ENCODE data around the gene GPR161.

GPR161 gene

DNA sequence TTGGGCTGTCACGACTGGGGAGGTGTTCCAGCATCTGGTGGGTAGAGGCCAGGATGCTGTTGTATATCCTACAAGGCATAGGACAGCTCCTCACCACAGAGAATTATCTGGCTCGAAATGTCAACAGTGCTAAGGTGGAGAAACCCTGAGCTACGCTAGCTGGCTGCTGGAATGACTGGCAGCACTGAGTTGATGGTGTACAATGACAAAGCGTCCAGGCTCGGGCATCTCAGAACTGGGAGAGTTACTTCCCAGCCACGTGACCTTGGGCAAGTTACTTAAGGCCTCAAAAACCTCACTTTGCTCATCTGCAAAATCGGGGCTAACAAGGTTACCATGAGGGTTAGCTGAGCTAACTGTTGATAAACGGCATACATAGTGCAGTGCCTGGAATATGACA, 35.4 kb downstream of the GPR161 start:
- Histone ChIP-seq H3K9me3 (replicated peaks; ENCODE audit: low read length) (no peaks in the 10 kb centered on the region), H3K4me1 (ENCODE audit: control insufficient read depth, insufficient read depth, low read length) (no peaks in the 10 kb centered on the region), H3K9ac (ENCODE audit: low read depth, low read length) (no peak overlapping the region), H3K4me3 (ENCODE audit: low read length) (no peak overlapping the region), H3K4me2 (ENCODE audit: low read length) (no peak overlapping the region), H3K36me3 (ENCODE audit: insufficient read depth, low read length) (peaks cover 18% of the 10 kb centered on the region), H3K27me3 (ENCODE audit: control insufficient read depth, insufficient read depth, low read length) (no peaks in the 10 kb centered on the region)

DNA sequence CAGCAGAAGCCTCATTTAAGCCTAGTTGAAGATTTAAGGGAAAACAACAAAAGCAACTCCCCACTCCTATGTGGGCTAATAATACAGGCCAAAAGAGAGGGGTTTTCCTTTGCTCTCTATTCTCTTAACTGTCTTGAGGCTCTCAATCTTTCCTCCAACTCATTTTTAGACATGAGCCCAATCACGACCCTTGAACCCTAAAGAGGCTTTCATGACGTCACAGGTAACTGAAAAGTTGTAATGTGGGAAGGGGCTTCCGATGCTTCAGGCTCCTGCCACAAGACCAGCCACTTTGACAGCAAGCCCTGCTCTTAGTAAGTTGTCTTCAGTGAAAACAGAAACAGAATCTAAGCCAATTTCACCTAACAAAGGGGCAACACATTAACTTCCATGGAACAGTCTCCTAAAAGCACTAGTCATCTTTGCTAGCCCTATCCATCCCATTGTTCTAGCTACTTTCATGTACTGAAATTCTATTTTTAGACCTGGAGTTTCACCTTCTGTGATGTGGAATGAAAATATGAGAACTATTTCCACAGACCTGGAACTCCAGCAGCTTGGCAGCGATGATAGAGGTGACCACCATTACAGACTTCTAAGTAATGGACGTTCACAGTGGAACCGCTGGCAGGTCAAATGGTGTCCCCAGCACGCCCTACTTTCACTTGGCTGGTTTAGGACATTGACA, 36.3 kb downstream of the GPR161 start:
- Histone ChIP-seq H3K4me3 (ENCODE audit: low read length) (no peak overlapping the region), H3K9ac (ENCODE audit: low read depth, low read length) (no peak overlapping the region), H3K4me2 (ENCODE audit: low read length) (no peak overlapping the region), H3K36me3 (ENCODE audit: insufficient read depth, low read length) (peaks cover 20% of the 10 kb centered on the region), H3K9me3 (replicated peaks; ENCODE audit: low read length) (no peaks in the 10 kb centered on the region), H3K27me3 (ENCODE audit: control insufficient read depth, insufficient read depth, low read length) (no peaks in the 10 kb centered on the region), H3K4me1 (ENCODE audit: control insufficient read depth, insufficient read depth, low read length) (no peaks in the 10 kb centered on the region)

DNA sequence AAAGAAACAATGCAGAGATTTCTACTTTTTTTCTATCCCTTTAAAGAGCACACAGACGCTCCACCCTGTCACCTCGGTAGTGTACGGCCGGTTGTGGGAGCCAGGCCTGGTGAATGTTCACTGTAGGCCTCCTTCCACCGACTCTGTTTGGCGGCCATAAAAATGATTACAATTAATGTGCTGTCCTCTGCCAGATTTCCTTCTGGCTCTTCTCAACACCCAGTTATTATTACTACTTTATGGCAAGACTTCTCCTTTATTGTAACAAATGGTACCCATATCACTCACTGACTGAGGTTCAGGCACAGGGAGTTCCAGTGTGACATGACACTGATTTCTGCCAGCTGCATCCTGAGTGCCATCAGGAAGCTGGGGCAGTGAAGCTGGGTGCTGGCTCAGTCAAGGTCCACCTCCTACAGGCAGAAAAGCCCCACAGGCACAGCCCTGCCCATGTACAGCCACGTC, 37.4 kb downstream of the GPR161 start:
- Histone ChIP-seq H3K9me3 (replicated peaks; ENCODE audit: low read length) (no peaks in the 10 kb centered on the region), H3K4me1 (ENCODE audit: control insufficient read depth, insufficient read depth, low read length) (no peaks in the 10 kb centered on the region), H3K4me2 (ENCODE audit: low read length) (no peak overlapping the region), H3K27me3 (ENCODE audit: control insufficient read depth, insufficient read depth, low read length) (no peaks in the 10 kb centered on the region), H3K4me3 (ENCODE audit: low read length) (no peak overlapping the region), H3K9ac (ENCODE audit: low read depth, low read length) (no peak overlapping the region), H3K36me3 (ENCODE audit: insufficient read depth, low read length) (peaks cover 16% of the 10 kb centered on the region)

- H3K4me2 ChIP-seq (ENCODE audit: low read length), result no peak overlapping the region
- no peaks in the 10 kb centered on the region for H3K9me3 ChIP-seq (replicated peaks; ENCODE audit: low read length)
- no peaks in the 10 kb centered on the region for H3K27me3 ChIP-seq (ENCODE audit: control insufficient read depth, insufficient read depth, low read length)
- H3K36me3 ChIP-seq (ENCODE audit: insufficient read depth, low read length), result peaks cover 13% of the 10 kb centered on the region
- H3K4me3 ChIP-seq (ENCODE audit: low read length), result no peak overlapping the region
- H3K4me1 ChIP-seq (ENCODE audit: control insufficient read depth, insufficient read depth, low read length), result no peaks in the 10 kb centered on the region
- no peak overlapping the region for H3K9ac ChIP-seq (ENCODE audit: low read depth, low read length)
Measured at GRCh38 chr1:168098534-168099320, 38.0 kb downstream of the GPR161 start.

DNA sequence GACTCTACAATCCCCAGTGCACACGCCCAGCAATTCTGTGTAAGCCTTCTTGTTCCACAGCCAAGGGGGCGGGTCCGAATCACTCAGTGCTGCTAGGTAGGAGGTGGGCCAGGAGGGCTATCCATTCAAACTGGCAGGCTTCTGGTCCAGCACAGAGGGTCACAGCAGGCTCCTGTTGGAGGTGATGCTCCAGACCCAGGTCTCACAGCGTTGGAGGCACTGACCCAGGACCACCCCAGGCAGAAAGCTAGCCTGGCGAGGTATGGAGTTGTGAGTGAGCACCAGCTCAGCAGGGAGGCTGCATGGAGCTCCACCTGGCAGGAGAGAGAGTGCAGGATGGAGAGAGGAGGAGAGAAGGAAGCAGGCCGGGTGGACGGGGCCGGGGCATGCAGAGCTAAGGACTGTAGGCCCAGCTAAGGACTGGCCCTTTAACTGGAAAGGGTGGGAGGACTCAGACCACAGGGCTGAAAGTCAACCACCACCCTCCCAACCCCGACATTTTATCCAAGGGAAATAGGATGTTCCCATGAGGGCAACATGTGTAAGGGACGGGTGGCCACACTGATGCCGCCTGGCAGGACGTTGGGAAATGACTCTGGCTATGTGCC, 38.7 kb downstream of the GPR161 start:
- H3K9me3 ChIP-seq (replicated peaks; ENCODE audit: low read length), result no peaks in the 10 kb centered on the region
- no peaks in the 10 kb centered on the region for H3K27me3 ChIP-seq (ENCODE audit: control insufficient read depth, insufficient read depth, low read length)
- H3K9ac ChIP-seq (ENCODE audit: low read depth, low read length), result no peak overlapping the region
- no peaks in the 10 kb centered on the region for H3K4me1 ChIP-seq (ENCODE audit: control insufficient read depth, insufficient read depth, low read length)
- peaks cover 13% of the 10 kb centered on the region for H3K36me3 ChIP-seq (ENCODE audit: insufficient read depth, low read length)
- no peak overlapping the region for H3K4me2 ChIP-seq (ENCODE audit: low read length)
- H3K4me3 ChIP-seq (ENCODE audit: low read length), result no peak overlapping the region

- no peak overlapping the region for H3K9ac ChIP-seq (ENCODE audit: low read depth, low read length)
- no peaks in the 10 kb centered on the region for H3K9me3 ChIP-seq (replicated peaks; ENCODE audit: low read length)
- peaks cover 13% of the 10 kb centered on the region for H3K36me3 ChIP-seq (ENCODE audit: insufficient read depth, low read length)
- H3K27me3 ChIP-seq (ENCODE audit: control insufficient read depth, insufficient read depth, low read length), result no peaks in the 10 kb centered on the region
- H3K4me2 ChIP-seq (ENCODE audit: low read length), result no peak overlapping the region
- H3K4me3 ChIP-seq (ENCODE audit: low read length), result no peak overlapping the region
- H3K4me1 ChIP-seq (ENCODE audit: control insufficient read depth, insufficient read depth, low read length), result no peaks in the 10 kb centered on the region
Measured at GRCh38 chr1:168096296-168097165, 40.2 kb downstream of the GPR161 start.

DNA sequence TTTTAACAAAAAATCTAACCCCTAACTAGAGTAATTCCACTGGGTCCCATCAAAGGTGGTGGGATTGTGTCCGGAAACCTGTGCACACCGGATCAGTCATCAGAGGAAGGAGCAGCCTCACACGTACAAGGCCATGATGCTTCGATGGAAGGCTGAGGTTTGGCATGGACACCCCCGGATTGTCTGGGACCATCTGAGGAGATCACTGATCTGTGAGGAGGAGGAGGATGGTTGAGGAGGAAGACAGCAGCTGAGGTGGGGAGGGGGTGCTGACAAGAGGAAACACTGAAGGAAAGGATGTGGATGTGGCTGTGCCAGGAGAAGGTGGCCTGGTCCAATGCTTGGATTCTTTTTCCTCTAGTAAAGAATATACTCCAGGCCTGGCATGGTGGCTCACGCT, 41.3 kb downstream of the GPR161 start:
- Histone ChIP-seq H3K9me3 (replicated peaks; ENCODE audit: low read length) (no peaks in the 10 kb centered on the region), H3K9ac (ENCODE audit: low read depth, low read length) (no peak overlapping the region), H3K4me1 (ENCODE audit: control insufficient read depth, insufficient read depth, low read length) (no peaks in the 10 kb centered on the region), H3K4me2 (ENCODE audit: low read length) (no peak overlapping the region), H3K36me3 (ENCODE audit: insufficient read depth, low read length) (peaks cover 13% of the 10 kb centered on the region), H3K27me3 (ENCODE audit: control insufficient read depth, insufficient read depth, low read length) (no peaks in the 10 kb centered on the region), H3K4me3 (ENCODE audit: low read length) (no peak overlapping the region)

GRCh38 chr1:168093616-168094015, 43.1 kb downstream of the GPR161 start:
- H3K4me2 ChIP-seq (ENCODE audit: low read length), result no peak overlapping the region
- no peaks in the 10 kb centered on the region for H3K9me3 ChIP-seq (replicated peaks; ENCODE audit: low read length)
- no peaks in the 10 kb centered on the region for H3K27me3 ChIP-seq (ENCODE audit: control insufficient read depth, insufficient read depth, low read length)
- peaks cover 12% of the 10 kb centered on the region for H3K36me3 ChIP-seq (ENCODE audit: insufficient read depth, low read length)
- H3K4me1 ChIP-seq (ENCODE audit: control insufficient read depth, insufficient read depth, low read length), result peaks cover 7% of the 10 kb centered on the region
- H3K9ac ChIP-seq (ENCODE audit: low read depth, low read length), result no peak overlapping the region
- H3K4me3 ChIP-seq (ENCODE audit: low read length), result no peak overlapping the region

GRCh38 chr1:168092566-168093355, 44.0 kb downstream of the GPR161 start:
- Histone ChIP-seq H3K9me3 (replicated peaks; ENCODE audit: low read length) (no peaks in the 10 kb centered on the region), H3K9ac (ENCODE audit: low read depth, low read length) (no peak overlapping the region), H3K4me3 (ENCODE audit: low read length) (no peak overlapping the region), H3K4me2 (ENCODE audit: low read length) (no peak overlapping the region), H3K27me3 (ENCODE audit: control insufficient read depth, insufficient read depth, low read length) (no peaks in the 10 kb centered on the region), H3K4me1 (ENCODE audit: control insufficient read depth, insufficient read depth, low read length) (peaks cover 7% of the 10 kb centered on the region), H3K36me3 (ENCODE audit: insufficient read depth, low read length) (peaks cover 11% of the 10 kb centered on the region)

DNA sequence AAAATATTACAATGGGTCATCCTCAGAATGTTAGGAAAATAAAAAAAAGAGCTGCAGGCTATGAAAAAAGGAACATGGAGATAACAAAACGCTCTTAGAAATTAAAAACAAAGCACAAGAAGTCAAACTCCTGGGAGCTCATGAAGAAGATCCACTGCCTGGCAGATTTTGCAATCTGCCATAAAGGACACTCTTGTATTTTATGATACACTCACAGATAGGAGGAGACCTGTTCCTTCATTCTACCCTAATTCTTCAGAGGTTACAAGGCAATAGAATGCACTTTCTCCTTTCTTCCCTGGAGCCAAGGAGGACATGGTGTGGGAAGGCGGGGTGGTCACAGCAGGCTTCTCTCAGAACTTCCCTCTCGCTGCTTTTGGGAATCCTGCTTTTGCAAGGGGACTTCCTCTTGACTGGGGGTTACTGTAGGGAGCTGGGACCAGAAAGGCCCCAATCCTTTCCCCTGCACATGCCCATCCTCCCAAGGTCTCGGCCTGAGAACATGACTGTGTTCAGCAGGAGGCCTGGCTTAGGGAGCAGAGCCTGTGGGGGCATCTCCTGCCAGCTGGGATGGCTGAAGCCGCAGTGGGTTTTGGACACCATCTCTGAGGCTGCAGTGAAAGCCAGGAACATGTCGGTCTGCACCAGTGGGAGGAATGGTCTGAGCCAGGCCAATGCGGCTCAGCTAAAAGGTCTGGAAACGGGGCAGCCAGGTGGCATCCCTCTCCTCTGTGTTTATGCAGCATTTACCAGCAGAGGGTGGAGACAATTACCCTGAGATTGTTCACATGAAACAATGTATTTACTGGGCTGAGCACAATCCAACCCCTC, 44.8 kb downstream of the GPR161 start:
- no peak overlapping the region for H3K4me3 ChIP-seq (ENCODE audit: low read length)
- H3K4me1 ChIP-seq (ENCODE audit: control insufficient read depth, insufficient read depth, low read length), result peaks cover 7% of the 10 kb centered on the region
- no peaks in the 10 kb centered on the region for H3K9me3 ChIP-seq (replicated peaks; ENCODE audit: low read length)
- no peaks in the 10 kb centered on the region for H3K27me3 ChIP-seq (ENCODE audit: control insufficient read depth, insufficient read depth, low read length)
- H3K36me3 ChIP-seq (ENCODE audit: insufficient read depth, low read length), result peaks cover 8% of the 10 kb centered on the region
- H3K4me2 ChIP-seq (ENCODE audit: low read length), result no peak overlapping the region
- no peak overlapping the region for H3K9ac ChIP-seq (ENCODE audit: low read depth, low read length)
